Heart left ventricle (tissue), 16 donors: ENCODE data around the gene MCTP1. TPM values are rescaled to one million over a fixed set of nuclear protein-coding genes. Genes with fewer than 3 reads are reported as not detected.

Experiments
- ATAC-seq, 4 donors: fragments of 200-7000 bp; cut with Tn5 transposase; one replicate each; pipeline ENCODE4 v1.9.1; 2020 to 2022; ENCODE audit warnings: moderate library complexity in 4 of 4, mild to moderate bottlenecking in 3 of 4, moderate number of reproducible peaks in 1 of 4
- DNase-seq, 5 donors: peaks; one replicate each; pipeline ENCODE4 v3.0.0-alpha.2; 2020
- H3K27ac ChIP-seq, 12 donors: fragments of 200-600 bp; sonication (generic) in 4 of 12; one replicate each; pipeline versions ENCODE4 v1.5.0 to v1.8.0; 2016 to 2022; ENCODE audit warnings: mild to moderate bottlenecking in 2 of 12
- H3K27me3 ChIP-seq, 9 donors: fragments of 200-600 bp; sonication (generic) in 2 of 9; one replicate each; pipeline versions ENCODE4 v1.5.1 to v1.8.0; 2016 to 2022; ENCODE audit warnings: mild to moderate bottlenecking in 3 of 9
- H3K36me3 ChIP-seq, 9 donors: fragments of 200-600 bp; sonication (generic) in 2 of 9; one replicate each; pipeline versions ENCODE4 v1.5.0 to v1.8.0; 2018 to 2022; ENCODE audit warnings: mild to moderate bottlenecking in 2 of 9
- H3K4me1 ChIP-seq, 12 donors: fragments of 200-600 bp; sonication (generic) in 4 of 12; one replicate each; pipeline versions ENCODE4 v1.5.0 to v1.8.0; 2016 to 2022; ENCODE audit warnings: mild to moderate bottlenecking in 3 of 12
- H3K4me3 ChIP-seq, 12 donors: fragments of 200-600 bp; sonication (generic) in 4 of 12; one replicate each; pipeline versions ENCODE4 v1.5.0 to v1.8.0; 2017 to 2022; ENCODE audit warnings: mild to moderate bottlenecking in 9 of 12, moderate library complexity in 4 of 12
- H3K9me3 ChIP-seq, 12 donors: fragments of 200-600 bp; sonication (generic) in 4 of 12; one replicate each; pipeline versions ENCODE4 v1.5.0 to v1.8.0; 2016 to 2022; ENCODE audit warnings: mild to moderate bottlenecking in 1 of 12
- CTCF ChIP-seq, 12 donors: fragments of 200-600 bp; sonication (generic) in 4 of 12; IDR thresholded peaks; one replicate each; pipeline versions ENCODE4 v1.5.0 to v1.8.0; 2018 to 2022; ENCODE audit warnings: antibody characterized with exemption in 12 of 12, mild to moderate bottlenecking in 5 of 12
- POLR2A ChIP-seq, 2 donors: fragments of 450-650 bp; IDR thresholded peaks; one replicate each; pipeline ENCODE4 v1.6.1; 2017; ENCODE audit warnings: antibody characterized with exemption in 2 of 2, mild to moderate bottlenecking in 2 of 2, moderate library complexity in 2 of 2
- WGBS, 4 donors: extraction: QIAGEN DNeasy Blood & Tissue Kit in 2 of 4; methylation state at CpG; one replicate each; pipeline versions ENCODE4 v1.1.5 to v1.1.7; 2013 to 2018; 5-methylcytosine and 5-hydroxymethylcytosine counted together
- intact Hi-C, 10 donors: fragments of 100-400 bp; cut with DNase I; formaldehyde crosslinking; loops; one replicate each; pipeline versions ENCODE4 v1.11.1 to v1.14.2; 2022
- polyA plus RNA-seq, 2 donors: library from polyadenylated mRNA; stranded (reverse); fragments of 200-250 nt; gene quantifications; one replicate each; pipeline ENCODE4 v1.2.3, GENCODE V29; 2013
- total RNA-seq, 9 donors: library from RNA; depleted of rRNA in 2 of 9; stranded (reverse); fragments of >200 nt in 2 of 9; fragmentation: NEBNext Ultra II Directional in 3 of 9; extraction: Animal tissue kit (Norgen Biotek cat#: 25700) in 3 of 9; gene quantifications; one replicate each; pipeline versions ENCODE4 v1.1.0 to v1.2.4, GENCODE V29; 2016 to 2023
- donor health status: ischemic (EF 13 %, LVEDD 7.1; RV severe dilation, severe dysfunction).
- donor health status: healthy with polysubstance abuse.
- donor health status: DM: no; HTN: yes; CAD: no.
- donor health status: DM: no; HTN: no; CAD: no.
- donor health status: ischemic (EF 25% LVEDD 6.9; RV normal size, moderate dysfunction).
- donor health status: ischemic (EF 25% LVEDD 5.7; RV mildly dilated, moderate dysfunction).
- donor health status: healthy.
- donor health status: DM: yes; HTN: yes; CAD: no.
- donor health status: ischemic (EF 35%, LVEDD 5.7; RV mildly dilated, moderate dysfunction).
- donor health status: nonischemic (EF 11% LVEDD 7.7; RV severe dilation, severe dysfunction).
- donor health status: DM: yes; HTN: yes; CAD: no.
- donor health status: PGD.
- donor health status: ischemic (EF 29% LVEDD 5.4; RV normal size, mild dysfunction).
- donor health status: nonischemic (EF 23%, LVEDD 6.1; RV moderate dilation, normal function).

MCTP1 gene
- total and polyA plus RNA-seq, 11 donors = 0.91 to 28.4 (median 6.1) TPM

DNA sequence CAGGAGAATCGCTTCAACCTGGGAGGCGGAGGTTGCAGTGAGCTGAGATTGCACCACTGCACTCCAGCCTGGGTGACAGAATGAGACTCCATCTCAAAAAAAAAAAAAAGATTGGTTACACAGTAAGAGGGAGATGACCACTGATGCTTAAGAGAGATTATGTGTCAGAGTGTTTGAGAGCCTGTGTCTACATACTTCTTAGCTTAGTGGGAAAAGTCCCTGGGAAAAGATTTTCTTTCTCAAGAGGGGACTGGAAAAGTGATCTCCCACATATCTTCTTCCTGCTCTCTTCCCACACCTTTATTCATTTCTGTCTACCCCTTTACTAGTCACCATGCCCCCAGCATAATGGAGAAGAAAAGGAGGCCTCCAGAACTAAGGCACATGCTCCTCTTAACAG, 55.2 kb downstream of the MCTP1 start:
- intact Hi-C loops = loop anchor here in 1 of 10 donors (5.0 kb wide), 1 partner anchor 257 kb away; no protein-coding TSS in a partner anchor
- 92 to 100% (median 95%) methylated on average over 2 of the region's 2 CpGs for WGBS, 4 donors
- no peak overlapping the region for H3K27ac ChIP-seq
- H3K36me3 ChIP-seq = no peaks in the 10 kb centered on the region
- DNase-seq (no peak), ATAC-seq (no peak)
- TF ChIP-seq POLR2A (IDR thresholded peaks at IDR 0.05) (no peak), CTCF (IDR thresholded peaks at IDR 0.05) (no peak)
- H3K27me3 ChIP-seq = no peaks in the 10 kb centered on the region
- no peak overlapping the region for H3K4me3 ChIP-seq
- H3K4me1 ChIP-seq = no peaks in the 10 kb centered on the region
- peaks cover 0 to 17% (median 2%) of the 10 kb centered on the region in 12 donors for H3K9me3 ChIP-seq

- H3K9me3 ChIP-seq = no peaks in the 10 kb centered on the region
- no peak for ATAC-seq
- TF ChIP-seq CTCF (IDR thresholded peaks at IDR 0.05) (no peak), POLR2A (IDR thresholded peaks at IDR 0.05) (no peak)
- no peak overlapping the region for H3K4me3 ChIP-seq
- no peaks in the 10 kb centered on the region for H3K4me1 ChIP-seq
- H3K36me3 ChIP-seq = no peaks in the 10 kb centered on the region
- no peak for DNase-seq
- intact Hi-C loops = no loop called here
- no peak overlapping the region for H3K27ac ChIP-seq
- no peaks in the 10 kb centered on the region for H3K27me3 ChIP-seq
Measured at GRCh38 chr5:95224701-95225459, 60.0 kb downstream of the MCTP1 start.

DNA sequence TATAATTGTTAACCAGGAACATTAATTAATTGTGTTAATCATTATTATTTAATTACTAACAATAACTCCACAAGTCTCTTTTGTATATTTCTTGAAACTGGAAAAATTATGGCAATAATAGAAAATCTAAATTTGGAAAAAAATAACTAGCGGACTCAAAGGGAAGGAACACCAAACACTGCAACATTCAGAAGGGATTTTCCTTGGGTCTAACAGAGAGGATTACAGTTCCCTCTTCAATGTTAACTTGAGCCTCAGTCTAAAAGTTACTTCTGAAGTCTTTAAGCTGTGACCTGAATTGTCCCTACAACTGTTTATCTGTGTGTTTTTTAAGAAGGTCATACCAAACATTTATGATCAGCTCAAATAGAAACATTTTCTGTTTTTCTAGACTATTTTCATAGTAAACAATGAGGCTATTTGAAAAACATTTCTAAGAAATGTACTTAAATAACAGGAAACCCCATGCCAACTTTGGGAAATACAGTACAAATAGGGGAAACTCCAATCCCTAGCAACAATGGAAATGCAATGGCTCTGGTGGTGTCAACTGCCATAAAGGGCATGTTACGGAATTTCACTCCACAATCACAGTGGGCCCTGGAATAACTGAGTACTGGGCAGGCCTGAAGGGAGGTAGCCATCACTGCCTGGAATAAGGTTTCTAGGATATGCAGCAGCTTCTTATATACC, 61.2 kb downstream of the MCTP1 start:
- H3K36me3 ChIP-seq = no peaks in the 10 kb centered on the region
- no peak for DNase-seq
- H3K4me3 ChIP-seq = no peak overlapping the region
- TF ChIP-seq POLR2A (IDR thresholded peaks at IDR 0.05) = no peak
- no peak for ATAC-seq
- intact Hi-C loops = no loop called here
- no peaks in the 10 kb centered on the region for H3K9me3 ChIP-seq
- no peaks in the 10 kb centered on the region for H3K4me1 ChIP-seq
- H3K27me3 ChIP-seq = no peaks in the 10 kb centered on the region
- 92 to 95% (median 94%) methylated on average over 2 of the region's 2 CpGs for WGBS, 4 donors
- no peak overlapping the region for H3K27ac ChIP-seq

- intact Hi-C loops = no loop called here
- Histone ChIP-seq H3K27me3 (no peaks in the 10 kb centered on the region), H3K36me3 (no peaks in the 10 kb centered on the region), H3K9me3 (no peaks in the 10 kb centered on the region), H3K4me1 (no peaks in the 10 kb centered on the region), H3K27ac (no peak overlapping the region), H3K4me3 (no peak overlapping the region)
- ATAC-seq (no peak), DNase-seq (no peak)
- TF ChIP-seq CTCF (IDR thresholded peaks at IDR 0.05) = no peak
- 87 to 96% (median 91%) methylated on average over 2 of the region's 2 CpGs for WGBS, 4 donors
Measured at GRCh38 chr5:95222836-95223235, 62.1 kb downstream of the MCTP1 start.
